ENCODE results near the gene IRF4. TPM values are rescaled to one million over a fixed set of nuclear protein-coding genes. Genes with fewer than 3 reads are reported as not detected.

IRF4 gene
- polyA plus RNA-seq, 1 of the 3 experiments (the other 2 are of a cell fraction) = not detected

DNA sequence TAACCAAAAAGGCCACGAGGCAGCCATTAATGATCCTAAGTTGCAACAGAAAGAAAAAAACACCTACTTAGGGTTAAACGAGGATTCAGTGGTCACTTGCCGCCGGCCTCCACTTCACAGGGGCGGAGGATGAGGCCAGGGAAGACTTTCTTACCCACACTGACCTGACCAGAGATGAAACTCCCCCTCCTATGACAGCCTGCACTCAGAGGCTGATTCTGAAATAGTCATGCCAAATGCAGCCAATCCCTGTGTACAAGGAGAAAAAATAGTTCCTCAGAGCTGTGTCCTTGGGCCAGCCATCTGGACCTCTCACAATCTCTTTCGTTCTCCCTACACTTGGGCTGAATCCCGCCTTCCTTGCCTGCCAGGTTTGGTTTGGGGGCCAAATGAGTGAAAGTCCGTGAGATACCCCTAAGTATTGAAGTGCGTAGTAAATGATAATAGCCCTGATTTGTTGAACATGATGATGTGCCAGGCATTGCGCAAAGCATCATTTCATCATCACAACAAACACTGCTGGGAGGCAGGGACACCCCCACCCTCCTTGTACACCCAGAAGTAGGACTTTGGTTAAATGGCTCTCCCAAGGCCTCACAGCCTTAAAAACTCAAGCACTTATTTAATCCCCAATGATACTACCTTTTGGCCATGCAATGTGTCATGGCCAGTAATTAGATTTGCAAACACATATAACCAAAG, 3.2 kb upstream of the IRF4 start:
- DNase-seq = no peak
- no peaks in the 10 kb centered on the region for H3K4me1 ChIP-seq (ENCODE audit: control insufficient read depth in 1 of 2, insufficient read depth in 2 of 2, low read depth in 1 of 2, low read length in 1 of 2)
- H3F3A ChIP-seq (replicated peaks; ENCODE audit: insufficient read depth) = no peaks in the 10 kb centered on the region
- H3K36me3 ChIP-seq (replicated peaks in 1 of 2; ENCODE audit: control insufficient read depth in 1 of 2, insufficient read depth in 2 of 2, low read length in 1 of 2) = no peaks in the 10 kb centered on the region
- peaks cover 93% of the 10 kb centered on the region for H3K27me3 ChIP-seq (ENCODE audit: insufficient read depth)
- no peak overlapping the region for H3K9ac ChIP-seq
- H3K4me3 ChIP-seq (ENCODE audit: low read depth in 2 of 2, low read length in 1 of 2) = no peak overlapping the region
- no peak overlapping the region for H3K27ac ChIP-seq (ENCODE audit: low read depth in 2 of 2, low read length in 1 of 2)
- no peaks in the 10 kb centered on the region for H3K9me2 ChIP-seq
- H2AFZ ChIP-seq (ENCODE audit: low read depth) = no peak overlapping the region
- H3K4me2 ChIP-seq = no peak overlapping the region
- no peaks in the 10 kb centered on the region for H4K20me1 ChIP-seq (ENCODE audit: insufficient read depth)
- CTCF ChIA-PET = no interaction called here
- TF ChIP-seq, protein P1, sequence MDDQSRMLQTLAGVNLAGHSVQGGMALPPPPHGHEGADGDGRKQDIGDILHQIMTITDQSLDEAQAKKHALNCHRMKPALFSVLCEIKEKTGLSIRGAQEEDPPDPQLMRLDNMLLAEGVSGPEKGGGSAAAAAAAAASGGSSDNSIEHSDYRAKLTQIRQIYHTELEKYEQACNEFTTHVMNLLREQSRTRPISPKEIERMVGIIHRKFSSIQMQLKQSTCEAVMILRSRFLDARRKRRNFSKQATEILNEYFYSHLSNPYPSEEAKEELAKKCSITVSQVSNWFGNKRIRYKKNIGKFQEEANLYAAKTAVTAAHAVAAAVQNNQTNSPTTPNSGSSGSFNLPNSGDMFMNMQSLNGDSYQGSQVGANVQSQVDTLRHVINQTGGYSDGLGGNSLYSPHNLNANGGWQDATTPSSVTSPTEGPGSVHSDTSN (IDR thresholded peaks at IDR 0.05) = no peak
- no peaks in the 10 kb centered on the region for H3K79me2 ChIP-seq (ENCODE audit: insufficient read depth)
- POLR2A ChIA-PET = no interaction called here
- 27% methylated on average over 10 of the region's 10 CpGs for WGBS (ENCODE audit: low lambda C conversion rate)
- H3K9me3 ChIP-seq = no peaks in the 10 kb centered on the region

DNA sequence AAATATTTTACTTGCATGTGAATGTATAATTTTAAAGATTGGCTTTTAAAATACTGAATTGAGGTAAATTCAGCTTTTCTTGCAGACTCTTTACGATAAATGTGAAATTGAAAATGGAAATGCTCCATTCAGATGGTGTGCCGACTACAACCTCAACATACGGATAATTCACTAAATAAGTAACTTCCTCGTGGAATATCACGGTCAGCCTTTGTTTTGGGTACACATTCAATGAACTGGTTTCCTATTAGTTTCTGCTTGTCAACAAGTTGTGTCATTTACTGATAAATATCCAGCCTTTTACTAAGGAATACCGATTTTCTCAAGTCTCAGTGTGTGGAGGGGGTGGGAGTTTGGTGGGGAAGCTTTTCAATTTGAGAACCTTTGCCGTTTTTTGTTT, 2.4 kb upstream of the IRF4 start:
- 20% methylated on average over 7 of the region's 7 CpGs for WGBS (ENCODE audit: low lambda C conversion rate)
- H3K9ac ChIP-seq = no peak overlapping the region
- H3K79me2 ChIP-seq (ENCODE audit: insufficient read depth) = no peaks in the 10 kb centered on the region
- H3K27ac ChIP-seq (ENCODE audit: low read depth in 2 of 2, low read length in 1 of 2) = no peak overlapping the region
- no peaks in the 10 kb centered on the region for H3K4me1 ChIP-seq (ENCODE audit: control insufficient read depth in 1 of 2, insufficient read depth in 2 of 2, low read depth in 1 of 2, low read length in 1 of 2)
- no peaks in the 10 kb centered on the region for H3F3A ChIP-seq (replicated peaks; ENCODE audit: insufficient read depth)
- no peak for TF ChIP-seq SMC3 (IDR thresholded peaks at IDR 0.05; ENCODE audit: low read depth, low read length)
- TF ChIP-seq, protein P1 (IDR thresholded peaks at IDR 0.05) = no peak
- TF ChIP-seq, protein P2, sequence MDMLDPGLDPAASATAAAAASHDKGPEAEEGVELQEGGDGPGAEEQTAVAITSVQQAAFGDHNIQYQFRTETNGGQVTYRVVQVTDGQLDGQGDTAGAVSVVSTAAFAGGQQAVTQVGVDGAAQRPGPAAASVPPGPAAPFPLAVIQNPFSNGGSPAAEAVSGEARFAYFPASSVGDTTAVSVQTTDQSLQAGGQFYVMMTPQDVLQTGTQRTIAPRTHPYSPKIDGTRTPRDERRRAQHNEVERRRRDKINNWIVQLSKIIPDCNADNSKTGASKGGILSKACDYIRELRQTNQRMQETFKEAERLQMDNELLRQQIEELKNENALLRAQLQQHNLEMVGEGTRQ (IDR thresholded peaks at IDR 0.05; ENCODE audit: borderline replicate concordance, low read depth, low read length) = no peak
- TF ChIP-seq RAD21 (IDR thresholded peaks at IDR 0.05; ENCODE audit: low read length) = no peak
- no peak for TF ChIP-seq TEAD4 (IDR thresholded peaks at IDR 0.05; ENCODE audit: borderline replicate concordance, insufficient read depth)
- TF ChIP-seq, protein P3, sequence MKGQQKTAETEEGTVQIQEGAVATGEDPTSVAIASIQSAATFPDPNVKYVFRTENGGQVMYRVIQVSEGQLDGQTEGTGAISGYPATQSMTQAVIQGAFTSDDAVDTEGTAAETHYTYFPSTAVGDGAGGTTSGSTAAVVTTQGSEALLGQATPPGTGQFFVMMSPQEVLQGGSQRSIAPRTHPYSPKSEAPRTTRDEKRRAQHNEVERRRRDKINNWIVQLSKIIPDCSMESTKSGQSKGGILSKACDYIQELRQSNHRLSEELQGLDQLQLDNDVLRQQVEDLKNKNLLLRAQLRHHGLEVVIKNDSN (IDR thresholded peaks at IDR 0.05; ENCODE audit: borderline replicate concordance, low read depth) = no peak
- no peak for TF ChIP-seq GABPA (IDR thresholded peaks at IDR 0.05; ENCODE audit: low read depth)
- TF ChIP-seq TAF1 (IDR thresholded peaks at IDR 0.05; ENCODE audit: borderline replicate concordance, low read depth, low read length) = no peak
- TF ChIP-seq FOXJ3 (CRISPR knock-in tag; IDR thresholded peaks at IDR 0.05) = no peak
- TF ChIP-seq, protein P4, sequence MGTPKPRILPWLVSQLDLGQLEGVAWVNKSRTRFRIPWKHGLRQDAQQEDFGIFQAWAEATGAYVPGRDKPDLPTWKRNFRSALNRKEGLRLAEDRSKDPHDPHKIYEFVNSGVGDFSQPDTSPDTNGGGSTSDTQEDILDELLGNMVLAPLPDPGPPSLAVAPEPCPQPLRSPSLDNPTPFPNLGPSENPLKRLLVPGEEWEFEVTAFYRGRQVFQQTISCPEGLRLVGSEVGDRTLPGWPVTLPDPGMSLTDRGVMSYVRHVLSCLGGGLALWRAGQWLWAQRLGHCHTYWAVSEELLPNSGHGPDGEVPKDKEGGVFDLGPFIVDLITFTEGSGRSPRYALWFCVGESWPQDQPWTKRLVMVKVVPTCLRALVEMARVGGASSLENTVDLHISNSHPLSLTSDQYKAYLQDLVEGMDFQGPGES (IDR thresholded peaks at IDR 0.05; ENCODE audit: low read depth, low read length) = no peak
- TF ChIP-seq JUND (IDR thresholded peaks at IDR 0.05) = no peak
- TF ChIP-seq EP300 (IDR thresholded peaks at IDR 0.05; ENCODE audit: borderline replicate concordance in 1 of 2, low read depth in 1 of 2, low read length in 1 of 2) = no peak
- no peak for TF ChIP-seq SIN3A (IDR thresholded peaks at IDR 0.05; ENCODE audit: borderline replicate concordance, low read depth, low read length)
- no peak for TF ChIP-seq FOXM1 (IDR thresholded peaks at IDR 0.05; ENCODE audit: low read depth)
- TF ChIP-seq GATA2 (CRISPR knock-in tag; IDR thresholded peaks at IDR 0.05) = no peak
- TF ChIP-seq RFX5 (IDR thresholded peaks at IDR 0.05; ENCODE audit: low read length) = no peak
- TF ChIP-seq MEF2A (IDR thresholded peaks at IDR 0.05; ENCODE audit: borderline replicate concordance, low read depth) = no peak
- TF ChIP-seq ELF1 (IDR thresholded peaks at IDR 0.05) = no peak
- TF ChIP-seq, protein P5, sequence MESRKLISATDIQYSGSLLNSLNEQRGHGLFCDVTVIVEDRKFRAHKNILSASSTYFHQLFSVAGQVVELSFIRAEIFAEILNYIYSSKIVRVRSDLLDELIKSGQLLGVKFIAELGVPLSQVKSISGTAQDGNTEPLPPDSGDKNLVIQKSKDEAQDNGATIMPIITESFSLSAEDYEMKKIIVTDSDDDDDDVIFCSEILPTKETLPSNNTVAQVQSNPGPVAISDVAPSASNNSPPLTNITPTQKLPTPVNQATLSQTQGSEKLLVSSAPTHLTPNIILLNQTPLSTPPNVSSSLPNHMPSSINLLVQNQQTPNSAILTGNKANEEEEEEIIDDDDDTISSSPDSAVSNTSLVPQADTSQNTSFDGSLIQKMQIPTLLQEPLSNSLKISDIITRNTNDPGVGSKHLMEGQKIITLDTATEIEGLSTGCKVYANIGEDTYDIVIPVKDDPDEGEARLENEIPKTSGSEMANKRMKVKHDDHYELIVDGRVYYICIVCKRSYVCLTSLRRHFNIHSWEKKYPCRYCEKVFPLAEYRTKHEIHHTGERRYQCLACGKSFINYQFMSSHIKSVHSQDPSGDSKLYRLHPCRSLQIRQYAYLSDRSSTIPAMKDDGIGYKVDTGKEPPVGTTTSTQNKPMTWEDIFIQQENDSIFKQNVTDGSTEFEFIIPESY (IDR thresholded peaks at IDR 0.05; ENCODE audit: borderline replicate concordance, low read depth) = no peak
- no peak for TF ChIP-seq CHD2 (IDR thresholded peaks at IDR 0.05; ENCODE audit: low read length, partially characterized antibody)
- no peak for DNase-seq
- no peaks in the 10 kb centered on the region for H3K9me2 ChIP-seq
- H3K4me2 ChIP-seq = no peak overlapping the region
- H2AFZ ChIP-seq (ENCODE audit: low read depth) = no peak overlapping the region
- H3K27me3 ChIP-seq (ENCODE audit: insufficient read depth) = peaks cover 93% of the 10 kb centered on the region
- POLR2A ChIA-PET = no interaction called here
- no peaks in the 10 kb centered on the region for H3K9me3 ChIP-seq
- no peaks in the 10 kb centered on the region for H4K20me1 ChIP-seq (ENCODE audit: insufficient read depth)
- H3K36me3 ChIP-seq (replicated peaks in 1 of 2; ENCODE audit: control insufficient read depth in 1 of 2, insufficient read depth in 2 of 2, low read length in 1 of 2) = no peaks in the 10 kb centered on the region
- H3K4me3 ChIP-seq (ENCODE audit: low read depth in 2 of 2, low read length in 1 of 2) = no peak overlapping the region
- CTCF ChIA-PET = interaction anchor here (0.9 kb wide), 1 partner anchor 333 kb away, joined by 3 read pairs; no protein-coding TSS in a partner anchor

All from SK-N-SH (cell line).